CD14-positive monocyte (primary cell): ENCODE measurements around the gene CCDC167. TPM values are rescaled to one million over a fixed set of nuclear protein-coding genes. Genes with fewer than 3 reads are reported as not detected.

Source experiments
- DNase-seq, 3 donors: peaks; one replicate each; pipeline ENCODE4 v3.0.0-alpha.2; 2011 to 2022
- H2AFZ ChIP-seq: 2 replicates; pipeline ENCODE4 v1.6.0; 2012; ENCODE audit warnings: mild to moderate bottlenecking, low read depth, low read length, inconsistent platforms; ENCODE audit not compliant: insufficient read depth, poor library complexity, severe bottlenecking
- H3K27ac ChIP-seq, 2 donors: 1 replicate in 1 of 2; 2 replicates in 1 of 2; pipeline ENCODE4 v1.5.1; 2012 to 2013; ENCODE audit warnings: low read length in 2 of 2, control low read depth in 1 of 2, inconsistent platforms in 1 of 2, low read depth in 1 of 2, mild to moderate bottlenecking in 1 of 2
- H3K27me3 ChIP-seq, 2 donors: one replicate each; pipeline versions ENCODE4 v1.6.0 to v1.6.1; 2011 to 2013; ENCODE audit warnings: low read length in 2 of 2; ENCODE audit not compliant: control insufficient read depth in 2 of 2, insufficient read depth in 2 of 2
- H3K36me3 ChIP-seq, 2 donors: replicated peaks in 1 of 2; 1 replicate in 1 of 2; 2 replicates in 1 of 2; pipeline versions ENCODE4 v1.5.1 to v1.6.1; 2012 to 2013; ENCODE audit warnings: low read length in 2 of 2, control low read depth in 1 of 2, inconsistent platforms in 1 of 2, mild to moderate bottlenecking in 1 of 2; ENCODE audit not compliant: insufficient read depth in 2 of 2, control insufficient read depth in 1 of 2
- H3K4me1 ChIP-seq, 2 donors: 1 replicate in 1 of 2; 2 replicates in 1 of 2; pipeline versions ENCODE4 v1.5.1 to v1.6.1; 2012 to 2013; ENCODE audit warnings: low read length in 2 of 2, control low read depth in 1 of 2, inconsistent platforms in 1 of 2, mild to moderate bottlenecking in 1 of 2, moderate library complexity in 1 of 2; ENCODE audit not compliant: insufficient read depth in 2 of 2, control insufficient read depth in 1 of 2
- H3K4me2 ChIP-seq: replicated peaks from 2 replicates; pipeline ENCODE3; 2012; ENCODE audit warnings: low read length, moderate library complexity, mild to moderate bottlenecking; ENCODE audit not compliant: poor library complexity, severe bottlenecking; ENCODE audit errors: extremely low read depth
- H3K4me3 ChIP-seq, 3 experiments: fragments of 200-600 bp in 1 of 3; sonication (generic) in 1 of 3; replicated peaks in 1 of 3; 1 replicate in 2 of 3; 2 replicates in 1 of 3; pipeline ENCODE4 v1.5.1; 2011 to 2013; ENCODE audit warnings: low read length in 3 of 3, mild to moderate bottlenecking in 3 of 3, control low read depth in 2 of 3, low read depth in 2 of 3, inconsistent platforms in 1 of 3, moderate library complexity in 1 of 3
- H3K79me2 ChIP-seq: 2 replicates; pipeline ENCODE4 v1.6.0; 2012; ENCODE audit warnings: mild to moderate bottlenecking, control low read depth, inconsistent platforms, low read length, moderate library complexity; ENCODE audit not compliant: insufficient read depth
- H3K9ac ChIP-seq: 2 replicates; pipeline ENCODE4 v1.6.0; 2017; ENCODE audit warnings: low read length, mild to moderate bottlenecking; ENCODE audit not compliant: insufficient read depth, poor library complexity, severe bottlenecking
- H3K9me3 ChIP-seq, 2 donors: replicated peaks in 1 of 2; 1 replicate in 1 of 2; 2 replicates in 1 of 2; pipeline versions ENCODE4 v1.5.1 to v1.6.1; 2012 to 2013; ENCODE audit warnings: low read length in 2 of 2, control low read depth in 1 of 2; ENCODE audit not compliant: control insufficient read depth in 1 of 2, insufficient read depth in 1 of 2
- H4K20me1 ChIP-seq: 2 replicates; pipeline ENCODE4 v1.6.0; 2012; ENCODE audit warnings: mild to moderate bottlenecking, low read length, control low read depth, moderate library complexity; ENCODE audit not compliant: insufficient read depth
- H3K27ac Mint-ChIP-seq, 7 donors: one replicate each; pipeline ENCODE4 v1.8.0; 2020; ENCODE audit warnings: mild to moderate bottlenecking in 7 of 7, mixed read lengths in 7 of 7, moderate library complexity in 6 of 7, inconsistent platforms in 2 of 7
- H3K27me3 Mint-ChIP-seq, 3 donors: one replicate each; pipeline ENCODE4 v1.8.0; 2021 to 2022; ENCODE audit warnings: low read depth in 3 of 3, mild to moderate bottlenecking in 3 of 3, mixed read lengths in 3 of 3, moderate library complexity in 3 of 3, inconsistent platforms in 1 of 3
- H3K36me3 Mint-ChIP-seq, 2 donors: one replicate each; pipeline ENCODE4 v1.8.0; 2020; ENCODE audit warnings: mixed read lengths in 2 of 2, inconsistent platforms in 1 of 2, mild to moderate bottlenecking in 1 of 2
- H3K4me1 Mint-ChIP-seq: one replicate; pipeline ENCODE4 v1.8.0; 2020; ENCODE audit warnings: mild to moderate bottlenecking, mixed read lengths
- H3K4me3 Mint-ChIP-seq, 2 donors: one replicate each; pipeline ENCODE4 v1.8.0; 2020; ENCODE audit warnings: mild to moderate bottlenecking in 2 of 2, mixed read lengths in 2 of 2, moderate library complexity in 1 of 2
- H3K9me3 Mint-ChIP-seq, 7 donors: one replicate each; pipeline ENCODE4 v1.8.0; 2020 to 2022; ENCODE audit warnings: mixed read lengths in 7 of 7, mild to moderate bottlenecking in 6 of 7, moderate library complexity in 6 of 7, inconsistent platforms in 2 of 7
- CTCF ChIP-seq: fragments of 200-600 bp; IDR thresholded peaks from one replicate; pipeline ENCODE4 v1.8.0; 2022; ENCODE audit warnings: antibody characterized with exemption, mild to moderate bottlenecking
- WGBS: methylation state at CpG from one replicate; pipeline ENCODE4 v1.1.5; 2013; ENCODE audit warnings: missing lambda C conversion rate; ENCODE audit not compliant: insufficient coverage; 5-methylcytosine and 5-hydroxymethylcytosine counted together
- intact Hi-C, 2 donors: fragments of 100-400 bp; cut with micrococcal nuclease; formaldehyde crosslinking; loops; one replicate each; pipeline versions ENCODE4 v1.15.0 to v1.15.1; 2023
- polyA plus RNA-seq, 3 donors: library from polyadenylated mRNA; depleted of rRNA in 1 of 3; unstranded in 2 of 3; stranded (reverse) in 1 of 3; fragments of 300-500 nt in 2 of 3; fragments of >200 nt in 1 of 3; fragmentation: Illumina TruSeq in 2 of 3; gene quantifications; 1 replicate in 2 of 3; 2 replicates in 1 of 3; pipeline ENCODE4 v1.2.3, GENCODE V29; 2012 to 2021

The CCDC167 gene
- polyA plus RNA-seq, 3 donors = 12.5 to 22.9 (median 20.7) TPM

GRCh38 chr6:37513155-37513554 lies 13.5 kb upstream of the CCDC167 start:
- Mint-ChIP-seq H3K27me3 (peaks cover 20 to 52% (median 30%) of the 10 kb centered on the region in 3 donors), H3K4me3 (no peak overlapping the region), H3K27ac (no peak overlapping the region), H3K36me3 (no peaks in the 10 kb centered on the region), H3K9me3 (peaks cover 0 to 3% (median 0%) of the 10 kb centered on the region in 7 donors), H3K4me1 (peaks cover 26% of the 10 kb centered on the region)
- Histone ChIP-seq H3K79me2 (no peaks in the 10 kb centered on the region), H4K20me1 (no peaks in the 10 kb centered on the region), H3K36me3 (no peaks in the 10 kb centered on the region), H3K4me3 (no peak overlapping the region), H3K4me2 (no peak overlapping the region), H3K27me3 (peaks cover 0 to 12% of the 10 kb centered on the region in 2 donors), H2AFZ (no peak overlapping the region), H3K9me3 (no peaks in the 10 kb centered on the region), H3K4me1 (peaks cover 11 to 20% of the 10 kb centered on the region in 2 donors), H3K27ac (no peak overlapping the region), H3K9ac (no peak overlapping the region)
- DNase-seq = no peak
- TF ChIP-seq CTCF = no peak
- intact Hi-C loops = no loop called here
- 51% methylated on average over 6 of the region's 9 CpGs for WGBS

GRCh38 chr6:37512400-37513011 lies 12.8 kb upstream of the CCDC167 start:
- H4K20me1 ChIP-seq = no peaks in the 10 kb centered on the region
- no peak overlapping the region for H3K4me2 ChIP-seq
- H3K4me1 ChIP-seq = peaks cover 8 to 17% of the 10 kb centered on the region in 2 donors
- no peaks in the 10 kb centered on the region for H3K36me3 ChIP-seq
- H2AFZ ChIP-seq = no peak overlapping the region
- Mint-ChIP-seq H3K9me3 (peaks cover 0 to 3% (median 0%) of the 10 kb centered on the region in 7 donors), H3K4me3 (no peak overlapping the region), H3K36me3 (no peaks in the 10 kb centered on the region), H3K27me3 (peaks cover 20 to 52% (median 30%) of the 10 kb centered on the region in 3 donors), H3K27ac (no peak overlapping the region), H3K4me1 (peaks cover 20% of the 10 kb centered on the region)
- H3K9me3 ChIP-seq = no peaks in the 10 kb centered on the region
- 88% methylated on average over 6 of the region's 12 CpGs for WGBS
- intact Hi-C loops = no loop called here
- DNase-seq = no peak
- no peaks in the 10 kb centered on the region for H3K79me2 ChIP-seq
- no peak overlapping the region for H3K4me3 ChIP-seq
- peaks cover 0 to 12% of the 10 kb centered on the region in 2 donors for H3K27me3 ChIP-seq
- H3K27ac ChIP-seq = no peak overlapping the region
- no peak for TF ChIP-seq CTCF
- H3K9ac ChIP-seq = no peak overlapping the region
